IPS DF 6.9 (cell line): Measurements from ENCODE around the gene NT5E.
"Not testable (repeated sequence)": the region's sequence is repeated elsewhere in the genome, so short reads cannot be mapped to it uniquely, and the experiment has no call there.

Source experiments
- DNase-seq: peaks from one replicate; pipeline ENCODE4 v3.0.0-alpha.2; 2013; ENCODE audit warnings: low read depth, low spot score
- H3K27ac ChIP-seq: one replicate; pipeline ENCODE4 v1.5.1; 2013; ENCODE audit warnings: low read length, control low read depth
- H3K27me3 ChIP-seq: 2 replicates; pipeline ENCODE4 v1.6.1; 2013; ENCODE audit warnings: mild to moderate bottlenecking, low read length; ENCODE audit not compliant: control insufficient read depth, insufficient read depth
- H3K36me3 ChIP-seq: 2 replicates; pipeline ENCODE4 v1.6.1; 2013; ENCODE audit warnings: low read length; ENCODE audit not compliant: control insufficient read depth, insufficient read depth
- H3K4me1 ChIP-seq: 2 replicates; pipeline ENCODE4 v1.6.1; 2013; ENCODE audit warnings: low read length; ENCODE audit not compliant: control insufficient read depth, insufficient read depth
- H3K4me3 ChIP-seq: 2 replicates; pipeline ENCODE4 v1.5.1; 2013; ENCODE audit warnings: mild to moderate bottlenecking, low read length
- H3K9me3 ChIP-seq: 2 replicates; pipeline ENCODE4 v1.6.1; 2013; ENCODE audit warnings: low read length, inconsistent platforms; ENCODE audit not compliant: control insufficient read depth, insufficient read depth
- WGBS: extraction: QIAGEN DNeasy Blood & Tissue Kit; methylation state at CpG from one replicate; pipeline ENCODE4 v1.1.7; 2013; ENCODE audit warnings: mixed read lengths, missing lambda C conversion rate; ENCODE audit not compliant: insufficient read length, insufficient coverage; 5-methylcytosine and 5-hydroxymethylcytosine counted together

The NT5E gene

GRCh38 chr6:85449818-85450759 is at the start of gene NT5E:
NT5E (plus strand) TSS chr6:85450083; CDS start chr6:85450140, 57 bp downstream.
- H3K27ac ChIP-seq: no peak within 1 kb of the TSS
- no peaks in the 10 kb centered on the region for H3K36me3 ChIP-seq
- no peaks in the 10 kb centered on the region for H3K4me1 ChIP-seq
- DNase-seq: no peak
- H3K27me3 ChIP-seq: peaks cover 15% of the 10 kb centered on the region; the same call in 1 of the 2 replicates
- peak within 1 kb of the TSS; percentile 66 for H3K4me3 ChIP-seq
- WGBS: no CpG with 5 or more reads among the region's 92 CpGs
- no peaks in the 10 kb centered on the region for H3K9me3 ChIP-seq

GRCh38 chr6:85400331-85400730 is 49.6 kb upstream of the NT5E start:
- H3K9me3 ChIP-seq: no peaks in the 10 kb centered on the region
- H3K27ac ChIP-seq: no peak overlapping the region
- H3K4me3 ChIP-seq: no peak overlapping the region
- H3K27me3 ChIP-seq: no peaks in the 10 kb centered on the region
- no peaks in the 10 kb centered on the region for H3K36me3 ChIP-seq
- DNase-seq: no peak
- no CpG with 5 or more reads among the region's 4 CpGs for WGBS
- peaks cover 3% of the 10 kb centered on the region; the same call in 1 of the 2 replicates for H3K4me1 ChIP-seq

GRCh38 chr6:85401186-85402021 is 48.5 kb upstream of the NT5E start:
- DNase-seq: no peak
- Histone ChIP-seq H3K4me3 (no peak overlapping the region), H3K27me3 (no peaks in the 10 kb centered on the region), H3K4me1 (peaks cover 3% of the 10 kb centered on the region; the same call in 1 of the 2 replicates), H3K27ac (no peak overlapping the region), H3K9me3 (no peaks in the 10 kb centered on the region), H3K36me3 (no peaks in the 10 kb centered on the region)
- WGBS: no CpG with 5 or more reads among the region's 6 CpGs

- DNase-seq: no peak
- H3K9me3 ChIP-seq: no peaks in the 10 kb centered on the region
- H3K36me3 ChIP-seq: no peaks in the 10 kb centered on the region
- peaks cover 3% of the 10 kb centered on the region; the same call in 1 of the 2 replicates for H3K4me1 ChIP-seq
- H3K27ac ChIP-seq: no peak overlapping the region
- no peaks in the 10 kb centered on the region for H3K27me3 ChIP-seq
- no peak overlapping the region for H3K4me3 ChIP-seq
Observed at GRCh38 chr6:85402071-85402470, 47.8 kb upstream of the NT5E start.

- Histone ChIP-seq H3K4me1 (peaks cover 3% of the 10 kb centered on the region; the same call in 1 of the 2 replicates), H3K4me3 (no peak overlapping the region), H3K9me3 (no peaks in the 10 kb centered on the region)
Observed at GRCh38 chr6:85402922-85403321, 47.0 kb upstream of the NT5E start.

GRCh38 chr6:85403331-85404015 is 46.4 kb upstream of the NT5E start:
- Histone ChIP-seq H3K4me3 (no peak overlapping the region), H3K36me3 (no peaks in the 10 kb centered on the region), H3K27me3 (no peaks in the 10 kb centered on the region), H3K27ac (no peak overlapping the region), H3K9me3 (no peaks in the 10 kb centered on the region), H3K4me1 (peaks cover 3% of the 10 kb centered on the region; the same call in 1 of the 2 replicates)
- WGBS: no CpG with 5 or more reads among the region's 2 CpGs
- no peak for DNase-seq

More at GRCh38 chr6:85402922-85403321, 47.0 kb upstream of the NT5E start:
- no CpG with 5 or more reads among the region's 7 CpGs for WGBS
- H3K27ac ChIP-seq: no peak overlapping the region
- no peaks in the 10 kb centered on the region for H3K36me3 ChIP-seq
- H3K27me3 ChIP-seq: no peaks in the 10 kb centered on the region
- DNase-seq: no peak

GRCh38 chr6:85404016-85404563 is 45.8 kb upstream of the NT5E start:
- WGBS: no CpG with 5 or more reads among the region's 4 CpGs
- not testable (repeated sequence) for DNase-seq, H3K27ac ChIP-seq, H3K4me3 ChIP-seq, H3K27me3 ChIP-seq, H3K36me3 ChIP-seq, H3K9me3 ChIP-seq, H3K4me1 ChIP-seq

- no CpG with 5 or more reads among the region's 12 CpGs for WGBS
- no peak overlapping the region for H3K4me3 ChIP-seq
Observed at GRCh38 chr6:85404564-85405174, 45.2 kb upstream of the NT5E start.

GRCh38 chr6:85405175-85405852 is 44.6 kb upstream of the NT5E start:
- no peak for DNase-seq
- no peaks in the 10 kb centered on the region for H3K36me3 ChIP-seq
- H3K27me3 ChIP-seq: no peaks in the 10 kb centered on the region
- no peak overlapping the region for H3K27ac ChIP-seq
- no CpG with 5 or more reads among the region's 3 CpGs for WGBS
- H3K4me3 ChIP-seq: no peak overlapping the region
- H3K9me3 ChIP-seq: no peaks in the 10 kb centered on the region
- H3K4me1 ChIP-seq: peaks cover 3% of the 10 kb centered on the region; the same call in 1 of the 2 replicates

More at GRCh38 chr6:85404564-85405174, 45.2 kb upstream of the NT5E start:
- DNase-seq: no peak
- H3K27me3 ChIP-seq: no peaks in the 10 kb centered on the region
- H3K27ac ChIP-seq: no peak overlapping the region
- peaks cover 3% of the 10 kb centered on the region; the same call in 1 of the 2 replicates for H3K4me1 ChIP-seq
- no peaks in the 10 kb centered on the region for H3K9me3 ChIP-seq
- H3K36me3 ChIP-seq: no peaks in the 10 kb centered on the region
